ENCODE measurements around the gene DNASE2. TPM values are rescaled to one million over a fixed set of nuclear protein-coding genes. Genes with fewer than 3 reads are reported as not detected.

Gene DNASE2
- polyA plus RNA-seq, 1 donor (not counting 4 experiments of a cell fraction or from before 2014, with no cell fraction given) = 23.5 TPM

- Histone ChIP-seq H3K9ac (ENCODE audit: control insufficient read depth, extremely low read depth, insufficient read depth, low read length) (no peak overlapping the region), H3K9me3 (ENCODE audit: control insufficient read depth, low read depth, low read length) (no peaks in the 10 kb centered on the region), H3K4me3 (ENCODE audit: control insufficient read depth in 2 of 3, extremely low read depth in 1 of 3, insufficient read depth in 2 of 3, low read depth in 1 of 3, low read length in 3 of 3) (no peak overlapping the region), H3K27me3 (ENCODE audit: control insufficient read depth, extremely low read depth, insufficient read depth, low read length) (no peaks in the 10 kb centered on the region), H2AFZ (ENCODE audit: control insufficient read depth, low read length) (no peak overlapping the region), H3K9me1 (ENCODE audit: control insufficient read depth, extremely low read depth, insufficient read depth, low read length) (no peaks in the 10 kb centered on the region), H3K79me2 (ENCODE audit: control insufficient read depth, insufficient read depth, low read length) (no peaks in the 10 kb centered on the region), H3K4me2 (ENCODE audit: control insufficient read depth, extremely low read depth, insufficient read depth, low read depth, low read length) (no peak overlapping the region), H3K4me1 (ENCODE audit: control insufficient read depth, extremely low read depth, insufficient read depth, low read length) (peaks cover 15% of the 10 kb centered on the region), H3K27ac (ENCODE audit: control insufficient read depth, insufficient read depth, low read length) (no peak overlapping the region), H4K20me1 (ENCODE audit: control insufficient read depth, extremely low read depth, insufficient read depth, low read length) (no peaks in the 10 kb centered on the region), H3K36me3 (ENCODE audit: control insufficient read depth in 2 of 2, extremely low read depth in 1 of 2, insufficient read depth in 2 of 2, low read length in 2 of 2) (no peaks in the 10 kb centered on the region)
- TF ChIP-seq, protein P1, sequence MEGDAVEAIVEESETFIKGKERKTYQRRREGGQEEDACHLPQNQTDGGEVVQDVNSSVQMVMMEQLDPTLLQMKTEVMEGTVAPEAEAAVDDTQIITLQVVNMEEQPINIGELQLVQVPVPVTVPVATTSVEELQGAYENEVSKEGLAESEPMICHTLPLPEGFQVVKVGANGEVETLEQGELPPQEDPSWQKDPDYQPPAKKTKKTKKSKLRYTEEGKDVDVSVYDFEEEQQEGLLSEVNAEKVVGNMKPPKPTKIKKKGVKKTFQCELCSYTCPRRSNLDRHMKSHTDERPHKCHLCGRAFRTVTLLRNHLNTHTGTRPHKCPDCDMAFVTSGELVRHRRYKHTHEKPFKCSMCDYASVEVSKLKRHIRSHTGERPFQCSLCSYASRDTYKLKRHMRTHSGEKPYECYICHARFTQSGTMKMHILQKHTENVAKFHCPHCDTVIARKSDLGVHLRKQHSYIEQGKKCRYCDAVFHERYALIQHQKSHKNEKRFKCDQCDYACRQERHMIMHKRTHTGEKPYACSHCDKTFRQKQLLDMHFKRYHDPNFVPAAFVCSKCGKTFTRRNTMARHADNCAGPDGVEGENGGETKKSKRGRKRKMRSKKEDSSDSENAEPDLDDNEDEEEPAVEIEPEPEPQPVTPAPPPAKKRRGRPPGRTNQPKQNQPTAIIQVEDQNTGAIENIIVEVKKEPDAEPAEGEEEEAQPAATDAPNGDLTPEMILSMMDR (optimal IDR thresholded peaks at IDR 0.05 in 1 of 3, IDR thresholded peaks at IDR 0.05 in 1 of 3, conservative IDR thresholded peaks at IDR 0.05 in 1 of 3; ENCODE audit: extremely low read depth in 1 of 3, insufficient read depth in 2 of 3, low read length in 3 of 3) = no peak
- TF ChIP-seq EZH2 (IDR thresholded peaks at IDR 0.05; ENCODE audit: low read length) = no peak
- DNase-seq (ENCODE audit: low read depth, low spot score) (no peak), FAIRE-seq (no peak)
- dilution Hi-C loops (cut with MboI; ENCODE audit: extremely low pct_ligation_motif_present, low sequenced_read_pairs) = no loop called here
Measured at GRCh38 chr19:12868540-12869112, 12.6 kb downstream of the DNASE2 start.

DNA sequence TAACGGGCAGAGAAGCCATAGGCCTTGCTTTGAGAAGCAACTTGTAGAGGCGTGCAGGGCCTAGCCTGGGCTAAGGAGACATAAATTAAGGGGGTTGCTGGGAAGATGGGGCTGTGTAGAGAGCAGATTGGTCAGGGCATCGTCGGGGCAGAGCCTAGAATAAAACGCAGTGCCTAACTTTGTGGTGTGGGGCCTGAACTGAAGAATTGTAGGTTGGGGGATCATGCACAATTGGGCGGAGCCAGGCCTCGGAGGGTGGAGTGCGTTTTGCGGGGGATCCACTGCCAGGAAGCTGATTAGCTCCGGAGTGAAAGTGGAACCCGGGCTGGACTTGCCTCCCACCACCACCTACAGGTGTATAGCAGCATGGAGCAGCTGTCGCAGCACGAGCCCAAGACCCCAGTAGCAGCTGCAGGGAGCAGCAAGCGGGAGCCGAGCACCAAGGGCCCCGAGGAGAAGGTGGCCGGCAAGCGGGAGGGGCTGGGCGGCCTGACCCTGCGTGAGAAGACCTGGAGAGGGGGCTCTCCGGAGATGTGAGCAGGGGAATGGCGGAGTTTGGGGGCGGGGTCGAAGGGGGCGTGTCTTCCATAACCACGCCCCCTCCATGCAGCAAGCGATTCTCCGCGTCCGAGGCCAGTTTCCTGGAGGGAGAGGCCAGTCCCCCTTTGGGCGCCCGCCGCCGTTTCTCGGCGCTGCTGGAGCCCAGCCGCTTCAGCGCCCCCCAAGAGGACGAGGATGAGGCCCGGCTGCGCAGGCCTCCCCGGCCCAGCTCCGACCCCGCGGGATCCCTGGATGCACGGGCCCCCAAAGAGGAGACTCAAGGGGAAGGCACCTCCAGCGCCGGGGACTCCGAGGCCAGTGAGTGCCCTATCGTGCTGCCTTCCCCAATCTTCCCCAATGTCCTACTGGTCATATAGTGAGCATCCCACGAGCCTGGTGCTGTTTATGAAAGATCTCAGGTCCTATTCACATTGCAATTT, 13.8 kb downstream of the DNASE2 start:
- H2AFZ ChIP-seq (ENCODE audit: control insufficient read depth, low read length) = peak overlapping the region; percentile 52
- peak overlapping the region; percentile 50 for H3K4me2 ChIP-seq (ENCODE audit: control insufficient read depth, extremely low read depth, insufficient read depth, low read depth, low read length)
- TF ChIP-seq, protein P1 (optimal IDR thresholded peaks at IDR 0.05 in 1 of 3, IDR thresholded peaks at IDR 0.05 in 1 of 3, conservative IDR thresholded peaks at IDR 0.05 in 1 of 3; ENCODE audit: extremely low read depth in 1 of 3, insufficient read depth in 2 of 3, low read length in 3 of 3) = no peak
- no peak for TF ChIP-seq EZH2 (IDR thresholded peaks at IDR 0.05; ENCODE audit: low read length)
- DNase-seq (ENCODE audit: low read depth, low spot score) (no peak), FAIRE-seq (no peak)
- no peaks in the 10 kb centered on the region for H4K20me1 ChIP-seq (ENCODE audit: control insufficient read depth, extremely low read depth, insufficient read depth, low read length)
- no peak overlapping the region for H3K27ac ChIP-seq (ENCODE audit: control insufficient read depth, insufficient read depth, low read length)
- no peaks in the 10 kb centered on the region for H3K9me3 ChIP-seq (ENCODE audit: control insufficient read depth, low read depth, low read length)
- H3K9ac ChIP-seq (ENCODE audit: control insufficient read depth, extremely low read depth, insufficient read depth, low read length) = no peak overlapping the region
- no peaks in the 10 kb centered on the region for H3K79me2 ChIP-seq (ENCODE audit: control insufficient read depth, insufficient read depth, low read length)
- H3K9me1 ChIP-seq (ENCODE audit: control insufficient read depth, extremely low read depth, insufficient read depth, low read length) = no peaks in the 10 kb centered on the region
- peaks cover 9% of the 10 kb centered on the region for H3K4me1 ChIP-seq (ENCODE audit: control insufficient read depth, extremely low read depth, insufficient read depth, low read length)
- no peaks in the 10 kb centered on the region for H3K27me3 ChIP-seq (ENCODE audit: control insufficient read depth, extremely low read depth, insufficient read depth, low read length)
- H3K4me3 ChIP-seq (ENCODE audit: control insufficient read depth in 2 of 3, extremely low read depth in 1 of 3, insufficient read depth in 2 of 3, low read depth in 1 of 3, low read length in 3 of 3) = peak overlapping the region; percentile 2 to 56 (median 52)
- no peaks in the 10 kb centered on the region for H3K36me3 ChIP-seq (ENCODE audit: control insufficient read depth in 2 of 2, extremely low read depth in 1 of 2, insufficient read depth in 2 of 2, low read length in 2 of 2)
- dilution Hi-C loops (cut with MboI; ENCODE audit: extremely low pct_ligation_motif_present, low sequenced_read_pairs) = no loop called here
